ENCODE results near the gene CCT4.
"Not testable (repeated sequence)": the region's sequence is repeated elsewhere in the genome, so short reads cannot be mapped to it uniquely, and the experiment has no call there.

Gene CCT4, protein sequence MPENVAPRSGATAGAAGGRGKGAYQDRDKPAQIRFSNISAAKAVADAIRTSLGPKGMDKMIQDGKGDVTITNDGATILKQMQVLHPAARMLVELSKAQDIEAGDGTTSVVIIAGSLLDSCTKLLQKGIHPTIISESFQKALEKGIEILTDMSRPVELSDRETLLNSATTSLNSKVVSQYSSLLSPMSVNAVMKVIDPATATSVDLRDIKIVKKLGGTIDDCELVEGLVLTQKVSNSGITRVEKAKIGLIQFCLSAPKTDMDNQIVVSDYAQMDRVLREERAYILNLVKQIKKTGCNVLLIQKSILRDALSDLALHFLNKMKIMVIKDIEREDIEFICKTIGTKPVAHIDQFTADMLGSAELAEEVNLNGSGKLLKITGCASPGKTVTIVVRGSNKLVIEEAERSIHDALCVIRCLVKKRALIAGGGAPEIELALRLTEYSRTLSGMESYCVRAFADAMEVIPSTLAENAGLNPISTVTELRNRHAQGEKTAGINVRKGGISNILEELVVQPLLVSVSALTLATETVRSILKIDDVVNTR

DNA sequence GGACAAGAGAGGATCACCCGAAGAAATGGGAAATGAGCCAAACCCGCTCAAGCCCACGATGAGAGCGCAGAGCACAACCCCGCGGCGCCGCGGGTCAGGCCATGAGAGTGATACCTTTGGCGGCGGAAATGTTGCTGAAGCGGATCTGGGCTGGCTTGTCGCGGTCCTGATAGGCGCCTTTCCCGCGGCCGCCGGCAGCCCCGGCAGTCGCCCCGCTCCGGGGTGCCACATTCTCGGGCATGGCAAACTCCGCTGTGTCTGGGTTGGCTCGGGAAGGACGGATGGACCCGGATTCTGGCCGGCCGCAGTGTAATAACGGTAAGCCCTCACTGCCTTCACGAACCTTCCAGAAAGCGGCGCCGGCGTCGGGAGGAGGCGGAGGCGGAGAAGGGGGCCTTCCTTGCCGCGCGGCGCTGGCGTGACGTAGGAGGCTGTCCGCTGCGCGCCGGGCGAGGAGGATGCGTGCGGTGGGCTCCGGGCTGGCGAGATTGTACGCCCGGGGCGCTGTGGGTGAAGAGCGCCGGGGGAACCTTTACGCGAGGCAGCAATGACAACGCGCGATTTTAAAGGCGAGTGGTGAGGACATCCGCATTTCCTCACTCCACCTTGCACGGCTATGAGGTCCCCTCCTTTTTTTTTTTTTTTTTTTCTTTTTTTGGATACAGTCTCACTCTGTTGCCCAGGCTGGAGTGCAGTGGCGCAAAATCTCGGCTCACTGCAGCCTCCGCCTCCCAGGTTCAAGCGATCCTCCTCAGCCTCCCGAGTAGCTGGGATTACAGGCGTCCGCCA, at the start of gene CCT4:
TSS of gene CCT4 (minus strand) at position 390 of the 789 bp plus-strand sequence. CDS start at position 241, 149 bp downstream.
- peak; percentile 88 for DNase-seq

DNA sequence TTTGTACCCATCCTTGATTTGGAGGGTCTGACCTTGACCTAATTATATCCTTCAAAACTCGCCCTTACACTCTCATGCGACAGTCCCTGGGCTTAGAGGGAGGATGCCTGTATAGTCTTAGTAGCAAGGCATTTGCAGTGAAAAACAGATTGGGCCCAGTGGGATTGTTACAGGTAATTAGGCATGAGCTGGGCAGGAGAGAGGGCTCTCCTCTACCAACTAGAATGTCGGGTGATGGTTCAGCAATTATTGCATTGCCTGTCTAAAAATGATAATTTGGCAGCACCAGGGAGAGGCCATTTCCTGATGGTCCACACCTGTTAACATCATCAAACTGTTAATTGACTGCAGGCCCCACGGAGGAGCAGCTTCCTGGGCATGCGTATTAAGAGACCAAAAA, 49.4 kb upstream of the CCT4 start:
- DNase-seq = no peak

DNA sequence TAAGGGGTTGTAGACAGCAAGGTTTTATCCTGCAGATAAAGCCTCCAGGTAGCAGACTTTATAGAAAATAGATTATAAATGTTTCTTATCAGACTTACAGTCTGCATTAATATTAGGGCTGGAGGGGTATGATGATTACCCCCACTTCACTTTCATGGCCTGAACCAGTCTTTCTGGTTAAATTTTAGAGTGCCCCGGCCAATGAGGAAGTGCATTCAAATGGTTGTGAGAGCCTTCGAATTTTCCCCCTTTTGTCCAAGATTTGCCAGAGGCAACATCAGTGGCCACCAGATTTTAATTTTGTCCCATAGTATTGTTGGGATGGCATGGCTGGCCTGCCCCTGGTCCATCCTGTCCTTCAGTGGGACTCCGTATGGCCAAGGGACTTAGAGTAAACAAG, 48.6 kb upstream of the CCT4 start:
- no peak for DNase-seq

DNA sequence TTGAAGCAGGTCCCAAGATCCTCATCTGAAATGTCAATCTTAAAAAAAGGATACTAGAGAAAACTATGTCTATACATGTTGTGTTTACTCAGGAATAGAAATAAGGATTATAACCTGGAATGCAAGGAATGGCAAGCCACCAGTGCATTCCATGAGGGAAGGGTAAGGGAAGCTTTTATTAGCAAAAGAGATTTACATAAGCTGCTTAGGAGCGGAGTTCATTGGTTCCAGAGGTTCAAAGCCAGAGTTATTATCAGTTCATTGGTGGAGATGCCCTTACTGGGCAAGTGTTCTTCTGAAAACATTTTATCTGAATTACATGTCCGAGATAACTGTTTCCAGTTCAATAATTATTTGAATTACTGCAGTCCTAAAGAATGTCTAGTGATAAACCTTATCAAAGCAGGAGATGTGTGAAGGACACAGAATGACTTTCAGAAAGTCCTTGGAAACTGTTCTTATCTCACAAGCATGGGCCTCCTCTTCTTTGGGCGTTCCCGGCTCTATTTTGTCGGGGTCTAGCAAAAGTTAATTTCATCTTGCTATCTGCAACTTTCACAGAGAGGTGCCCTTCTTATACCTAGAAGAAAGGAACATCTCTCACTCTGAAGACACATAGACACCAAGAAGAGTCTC, 40.5 kb upstream of the CCT4 start:
- no peak for DNase-seq

DNA sequence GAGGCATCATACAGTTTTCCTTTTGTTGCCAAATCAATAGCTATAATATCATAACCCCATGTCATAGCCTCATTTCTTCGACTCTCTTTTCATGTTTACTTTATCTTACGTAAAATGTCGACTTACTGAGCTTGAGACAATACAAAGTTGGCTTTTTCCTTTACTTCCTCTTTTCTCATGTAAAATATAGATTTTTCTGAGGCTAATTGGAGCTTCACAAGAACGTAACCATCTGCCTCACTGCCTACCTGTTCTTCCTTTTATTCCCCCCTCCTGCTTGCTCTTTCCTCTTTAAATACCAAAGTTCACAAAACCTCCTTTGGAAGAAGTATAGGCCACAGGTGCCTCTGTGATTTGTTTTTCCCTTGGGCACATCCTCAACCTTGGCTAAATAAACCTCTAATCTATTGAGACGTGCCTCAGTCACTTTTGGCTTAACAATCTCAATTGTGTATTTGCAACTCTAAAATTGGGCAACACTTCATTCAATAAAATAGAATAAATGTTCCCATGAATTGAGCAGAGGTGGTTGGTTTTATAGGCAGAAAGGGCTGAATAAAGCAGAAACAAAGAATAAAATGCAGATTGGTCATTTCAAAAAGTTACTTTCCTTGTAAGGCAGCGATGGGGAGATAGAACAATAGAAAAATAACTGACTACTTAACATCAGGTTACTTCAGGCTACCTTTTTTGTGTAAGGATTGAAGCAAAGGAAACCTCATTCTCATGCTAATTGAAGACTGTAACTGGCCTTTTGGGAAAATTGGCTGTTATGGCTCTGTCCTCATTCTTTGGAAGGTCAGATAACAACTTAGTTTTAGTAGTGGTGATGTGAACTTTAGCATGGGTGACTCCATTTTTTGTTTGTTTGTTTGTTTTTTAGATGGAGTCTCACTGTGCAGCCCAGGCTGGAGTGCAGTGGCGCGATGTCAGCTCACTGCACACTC, 38.3 kb upstream of the CCT4 start:
- DNase-seq = no peak

DNA sequence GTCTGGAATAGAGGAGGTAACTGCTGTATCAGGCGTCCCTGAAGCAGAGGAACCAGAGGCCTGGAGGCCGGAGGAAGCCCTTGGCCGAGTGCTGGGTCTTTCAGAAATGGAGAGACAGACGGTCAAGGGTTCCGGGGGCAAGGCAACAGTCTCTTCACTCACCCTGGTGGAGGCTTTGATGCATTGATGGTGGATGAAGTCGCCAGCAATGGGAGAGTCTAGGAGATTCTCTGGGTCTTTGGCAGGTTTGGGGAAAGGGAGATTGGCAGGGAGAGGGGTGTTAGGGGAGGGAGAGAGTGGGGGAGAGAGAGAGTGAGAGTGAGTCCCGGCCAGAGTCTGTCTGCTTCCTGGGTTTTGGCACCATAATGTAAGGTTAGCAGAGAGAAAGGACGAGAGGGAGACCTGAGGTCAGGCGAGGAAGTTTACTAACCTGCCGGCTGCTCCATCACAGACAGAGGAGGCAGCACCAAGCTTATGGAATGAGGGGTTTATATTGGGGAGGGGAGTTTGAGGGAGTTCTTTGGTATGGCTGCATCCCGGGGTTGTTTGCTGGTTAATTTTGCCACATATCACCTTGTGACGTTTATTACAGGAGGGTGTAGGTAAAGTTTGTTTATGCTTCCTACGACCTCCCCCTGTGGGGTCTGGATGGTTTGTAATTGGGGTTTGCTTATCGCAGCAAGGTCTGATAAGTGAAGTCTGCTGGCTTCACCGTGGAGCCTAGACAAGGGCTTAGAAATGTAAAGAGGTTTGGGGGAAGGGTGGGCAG, 36.6 kb upstream of the CCT4 start:
- no peak for DNase-seq

DNA sequence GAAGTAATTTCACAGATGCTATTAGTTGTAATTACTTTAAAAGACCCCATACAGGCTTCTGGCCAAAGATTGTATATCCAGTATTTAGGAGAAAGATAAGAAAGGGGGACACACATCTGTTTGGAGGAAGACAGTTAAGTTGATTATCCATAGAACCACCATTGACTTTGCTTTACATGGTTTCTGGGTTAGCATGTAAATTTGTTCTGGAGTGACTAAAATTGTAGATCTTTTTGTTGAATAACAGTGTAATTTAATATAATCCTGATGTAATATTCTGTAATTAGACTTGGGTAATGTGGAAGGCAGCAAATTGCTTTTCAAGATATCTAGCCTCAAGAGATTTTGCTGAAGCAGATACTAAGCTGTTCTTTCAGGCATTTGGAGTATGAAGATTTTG, 34.3 kb upstream of the CCT4 start:
- no peak for DNase-seq

DNA sequence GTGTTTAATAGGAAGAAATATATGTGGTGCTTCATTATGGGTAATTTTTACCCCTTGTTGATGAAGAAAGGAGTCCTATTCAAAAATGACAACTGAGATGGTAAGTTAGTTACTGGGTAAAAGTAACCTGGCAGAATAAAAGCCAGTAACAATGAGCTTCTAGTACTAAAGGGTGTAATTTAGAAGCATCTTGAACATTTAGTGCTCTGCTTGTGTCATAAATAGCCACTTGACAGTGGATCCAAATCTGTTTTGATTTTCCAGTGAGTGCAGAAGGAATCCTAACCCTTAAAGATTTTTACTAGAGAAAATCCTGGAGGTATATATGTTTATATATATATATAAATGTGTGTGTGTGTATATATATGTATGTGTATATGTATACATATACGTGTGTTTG, 32.1 kb upstream of the CCT4 start:
- DNase-seq = no peak

DNA sequence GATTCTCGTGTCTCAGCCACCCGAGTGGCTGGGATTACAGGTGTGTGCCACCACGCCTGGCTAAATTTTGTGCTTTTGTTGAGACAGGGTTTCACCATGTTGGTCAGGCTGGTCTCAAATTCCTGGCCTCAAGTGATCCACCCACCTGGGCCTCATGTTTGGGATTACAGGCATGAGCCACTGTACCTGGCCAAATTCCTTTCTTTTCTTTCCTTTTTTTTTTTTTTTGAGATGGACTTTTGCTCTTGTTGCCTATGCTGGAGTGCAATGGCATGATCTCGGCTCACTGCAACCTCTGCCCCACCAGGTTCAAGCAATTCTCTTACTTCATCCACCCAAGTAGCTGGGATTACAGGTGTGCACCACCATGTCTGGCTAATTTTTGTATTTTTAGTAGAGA, 26.3 kb upstream of the CCT4 start:
- not testable (repeated sequence) for DNase-seq

DNA sequence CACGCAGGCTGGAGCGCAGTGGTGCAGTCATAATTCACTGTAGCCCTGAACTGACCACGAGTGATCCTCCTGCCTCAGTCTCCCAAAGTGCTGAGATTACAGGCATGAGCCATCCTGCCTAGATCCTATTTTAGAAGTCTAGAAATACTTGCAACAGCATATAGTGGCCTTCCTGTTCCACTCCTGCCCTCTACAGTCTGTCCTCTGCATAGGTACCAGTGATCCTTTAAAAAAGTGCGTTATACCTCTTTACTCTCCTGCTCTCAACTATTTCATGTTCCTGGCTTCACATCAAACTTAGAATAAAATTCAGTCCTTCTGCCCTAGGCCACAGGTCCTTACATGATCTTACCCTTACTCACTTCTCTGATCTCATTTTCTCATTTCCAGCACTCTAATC, 23.1 kb upstream of the CCT4 start:
- DNase-seq = no peak

DNA sequence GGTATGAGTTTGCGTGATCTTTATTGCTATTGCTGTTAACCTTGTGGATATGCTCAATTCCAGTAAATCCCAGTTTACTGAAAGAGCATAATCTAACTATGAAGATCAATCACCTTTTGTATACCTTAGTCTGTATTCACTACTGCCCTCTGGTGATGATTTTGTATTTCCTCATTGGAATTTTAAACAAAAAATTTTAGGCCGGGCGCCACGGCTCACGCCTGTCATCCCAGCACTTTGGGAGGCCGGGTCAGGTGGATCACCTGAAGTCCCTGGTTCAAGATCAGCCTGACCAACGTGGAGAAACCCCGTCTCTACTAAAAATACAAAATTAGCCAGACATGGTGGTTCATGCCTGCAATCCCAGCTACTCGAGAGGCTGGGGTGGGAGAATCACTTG, 22.1 kb upstream of the CCT4 start:
- no peak for DNase-seq

DNA sequence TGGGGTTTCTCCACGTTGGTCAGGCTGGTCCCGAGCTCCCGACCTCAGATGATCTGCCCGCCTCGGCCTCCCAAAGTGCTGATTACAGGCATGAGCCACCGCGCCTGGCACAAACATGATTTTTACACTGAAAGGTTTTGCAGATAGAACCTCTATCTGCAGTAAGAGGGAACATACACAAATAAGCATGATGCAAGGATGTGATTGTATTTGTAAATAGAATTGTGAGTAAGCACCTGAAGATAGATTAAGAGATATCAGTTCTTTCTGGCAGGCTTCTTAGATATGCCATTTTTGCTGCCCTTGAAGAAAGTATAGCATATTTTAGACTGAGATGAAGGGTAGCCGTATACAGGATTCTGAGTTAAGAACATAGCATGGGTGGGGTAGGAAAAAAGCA, 20.7 kb upstream of the CCT4 start:
- no peak for DNase-seq

DNA sequence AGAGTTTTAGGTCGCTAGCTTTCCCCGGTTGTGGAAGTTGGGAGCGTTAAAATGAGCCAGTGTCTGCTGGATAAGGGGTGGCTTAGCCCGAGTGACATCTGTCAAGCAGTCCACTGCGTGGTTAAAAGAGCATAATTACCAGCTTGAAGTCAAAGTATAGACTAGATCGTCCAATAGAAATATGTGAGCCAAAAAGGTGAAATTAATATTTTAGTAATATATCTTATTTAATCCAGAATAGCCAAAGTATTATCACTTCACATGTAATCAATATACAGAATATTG, 17.7 kb upstream of the CCT4 start:
- no peak for DNase-seq

DNA sequence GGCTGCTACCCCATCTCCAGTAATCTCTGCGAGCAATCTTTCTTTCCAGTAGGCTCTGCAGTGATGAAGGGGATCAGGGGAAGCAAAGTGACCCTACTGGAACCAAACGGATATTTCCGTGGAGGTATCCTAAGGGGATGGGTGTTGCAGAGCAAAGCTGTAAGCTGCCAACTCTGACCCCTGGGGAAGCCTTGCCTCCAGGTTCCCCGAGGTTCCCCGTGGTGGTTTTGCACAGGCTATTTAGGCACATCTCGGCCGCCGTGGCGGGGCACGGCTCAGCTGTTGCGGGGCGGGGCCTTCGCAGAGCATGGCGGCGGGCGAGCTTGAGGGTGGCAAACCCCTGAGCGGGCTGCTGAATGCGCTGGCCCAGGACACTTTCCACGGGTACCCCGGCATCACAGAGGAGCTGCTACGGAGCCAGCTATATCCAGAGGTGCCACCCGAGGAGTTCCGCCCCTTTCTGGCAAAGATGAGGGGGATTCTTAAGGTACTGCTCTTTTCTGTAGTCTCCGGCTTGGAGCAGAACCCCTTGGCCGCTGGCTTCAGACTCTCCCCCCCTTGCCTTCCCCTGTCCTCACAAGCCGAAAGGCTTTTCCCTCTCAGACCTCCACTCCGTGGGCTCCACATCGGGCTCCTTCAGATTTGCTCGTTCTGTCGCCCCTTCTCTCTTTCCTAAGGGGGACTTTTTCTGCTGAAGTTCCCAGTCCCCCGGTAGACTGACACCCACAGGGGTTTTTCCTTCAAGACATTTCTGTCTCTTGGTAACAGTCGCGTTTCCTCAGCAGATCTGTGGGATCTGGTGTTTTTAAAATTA, 17.1 kb upstream of the CCT4 start, which contains the start of gene COMMD1:
TSS of gene COMMD1 (plus strand) at position 303 of the 814 bp plus-strand sequence. CDS start at position 308, 5 bp downstream.
- DNase-seq = peak; percentile 78

DNA sequence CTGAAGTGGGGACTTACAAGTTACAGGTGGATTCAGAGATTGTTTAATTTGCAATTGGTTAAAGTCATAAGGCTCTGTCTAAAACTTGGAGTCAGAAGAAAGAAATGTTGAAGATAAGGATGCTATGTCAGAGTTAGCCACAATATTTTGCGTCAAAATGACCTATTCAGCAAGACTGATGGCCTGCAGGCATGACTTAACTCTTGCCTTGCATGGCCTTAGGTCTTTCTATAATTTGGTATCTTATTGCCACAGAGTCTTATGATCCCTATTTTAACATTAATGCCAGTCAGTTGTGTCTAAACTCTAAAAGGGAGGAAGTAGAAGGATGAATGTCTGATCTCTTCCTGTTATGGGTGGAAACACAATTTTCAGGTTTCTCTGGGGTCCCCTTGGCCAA, 11.8 kb upstream of the CCT4 start:
- DNase-seq = no peak

DNA sequence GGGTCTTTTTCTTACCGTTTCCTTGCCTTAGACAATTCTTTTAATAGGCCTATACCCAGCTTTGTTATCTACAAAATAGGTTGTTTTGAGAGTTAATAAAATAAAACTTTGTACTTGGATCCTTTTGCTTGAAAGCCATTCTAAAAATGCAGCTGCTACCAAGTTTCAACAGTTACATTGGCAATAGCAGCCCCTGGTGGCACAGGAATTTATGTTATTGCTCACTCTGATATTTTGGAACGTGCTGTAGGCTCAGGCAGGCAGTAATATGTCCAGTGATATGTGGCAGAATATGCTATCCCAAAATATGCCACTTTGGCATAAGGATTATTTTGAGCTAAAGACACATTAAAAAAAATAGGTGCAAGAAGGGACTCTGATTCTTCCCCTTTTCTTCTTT, 10.4 kb upstream of the CCT4 start:
- DNase-seq = no peak

DNA sequence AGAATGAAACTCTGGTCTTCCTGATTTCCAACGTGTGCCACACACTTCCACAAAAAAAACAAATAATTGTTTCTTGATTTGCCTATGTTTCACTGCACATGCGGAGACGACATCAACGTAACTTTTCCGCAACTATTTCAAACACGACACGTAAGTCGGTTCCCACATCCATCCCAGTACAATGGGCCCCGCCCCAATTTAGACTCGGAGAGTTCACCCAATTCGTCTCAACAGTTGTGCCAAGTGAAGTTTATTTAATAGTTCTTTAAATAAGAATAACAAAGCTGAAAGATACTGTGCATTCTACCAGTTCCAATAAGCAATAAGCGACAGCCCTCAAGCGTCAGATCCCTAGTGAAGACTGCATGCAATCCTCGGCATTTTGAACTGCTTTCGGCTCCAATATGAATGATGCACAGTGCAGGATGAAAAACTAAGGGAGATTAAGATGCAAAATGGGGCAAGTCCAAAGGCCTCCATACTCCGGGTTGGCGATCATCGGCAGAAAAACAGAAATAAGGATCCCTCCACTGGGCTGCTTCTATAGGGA, 664 bp downstream of the CCT4 start:
- DNase-seq = no peak

DNA sequence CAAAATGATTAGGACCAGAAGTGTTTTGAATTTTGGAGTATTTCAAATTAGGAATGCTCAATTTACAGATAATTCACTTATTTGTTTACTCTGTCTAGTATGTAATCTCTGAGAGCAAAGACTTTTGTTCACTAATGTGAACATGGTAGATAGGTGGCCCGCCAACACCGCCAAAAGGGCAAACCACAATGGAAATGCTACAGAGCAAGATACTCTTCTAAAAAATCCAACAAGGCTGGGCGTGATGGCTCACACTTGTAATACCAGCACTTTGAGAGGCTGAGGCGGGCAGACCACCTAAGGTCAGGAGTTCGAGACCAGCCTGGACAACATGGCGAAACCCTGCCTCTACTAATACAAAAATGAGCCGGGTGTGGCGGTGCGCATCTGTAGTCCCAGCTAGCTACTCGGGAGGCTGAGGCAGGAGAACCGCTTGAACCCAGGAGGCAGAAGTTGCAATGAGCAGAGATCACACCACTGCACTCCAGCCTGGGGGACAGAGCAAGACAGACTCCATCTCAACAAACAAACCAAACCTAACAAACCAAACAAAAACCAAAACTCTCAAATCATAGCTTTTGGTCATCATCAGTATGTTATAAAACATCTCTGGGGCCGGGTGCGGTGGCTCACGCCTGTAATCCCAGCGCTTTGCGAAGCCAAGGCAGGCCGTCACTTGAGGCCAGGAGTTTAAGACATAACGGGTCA, 2.4 kb downstream of the CCT4 start:
- DNase-seq = no peak

DNA sequence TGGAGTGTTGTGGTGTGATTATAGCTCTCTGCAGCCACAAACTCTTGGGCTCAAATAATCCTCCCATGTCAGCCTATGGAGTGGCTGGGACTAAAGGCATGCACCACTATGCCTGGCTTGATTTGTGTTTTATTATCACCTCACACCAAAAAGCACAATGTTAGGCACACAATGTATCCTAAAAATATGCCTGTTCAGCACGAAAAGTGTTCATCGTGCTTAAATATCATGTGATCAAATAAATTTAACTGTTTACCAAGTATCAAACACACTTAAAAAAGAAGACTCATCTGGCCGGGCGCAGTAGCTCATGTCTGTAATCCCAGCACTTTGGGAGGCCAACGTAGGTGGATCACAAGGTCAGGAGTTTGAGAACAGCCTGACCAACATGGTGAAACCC, 5.6 kb downstream of the CCT4 start:
- DNase-seq = no peak

DNA sequence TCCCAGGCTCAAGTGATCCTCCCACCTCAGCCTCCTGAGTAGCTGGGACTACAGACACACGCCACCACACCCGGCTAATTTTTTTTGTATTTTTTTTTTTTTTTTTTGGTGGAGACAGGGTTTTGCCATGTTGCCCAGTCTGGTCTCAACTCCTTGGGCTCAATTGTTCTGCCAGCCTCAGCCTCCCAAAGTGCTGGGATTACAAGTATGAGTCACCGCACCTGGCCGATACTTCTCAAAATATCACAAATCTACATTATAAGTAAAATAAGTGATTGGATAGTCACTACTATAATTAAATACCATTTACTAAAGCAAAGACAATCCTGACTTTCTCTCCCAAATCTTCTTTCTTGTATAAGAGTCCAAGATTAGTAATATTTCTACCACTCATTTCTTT, 9.1 kb downstream of the CCT4 start:
- DNase-seq = not testable (repeated sequence)

All from activated CD4-positive, alpha-beta T cell treated with anti-CD3 and anti-CD28 coated beads, Interleukin-2, amount 50 U/mL, for 1 hour (primary cell).